Activated CD8-positive, alpha-beta T cell treated with anti-CD3 and anti-CD28 coated beads, Interleukin-2, amount 10 ng/mL, durations not matched to agents 7 days and 5 days (primary cell): ENCODE results near the gene PRKAG2. TPM values are rescaled to one million over a fixed set of nuclear protein-coding genes. Genes with fewer than 3 reads are reported as not detected.

ENCODE experiments used
- ATAC-seq: fragments of 150-1000 bp; cut with Tn5 transposase; one replicate; pipeline ENCODE4 v1.10.0; 2021; ENCODE audit warnings: moderate library complexity
- CTCF ChIA-PET: fragments of 350-600 bp; sonication (Branson Sonifier 250); formaldehyde crosslinking; loops from one replicate; lab custom pipeline; 2021; ENCODE audit warnings: antibody characterized with exemption; lab: Charles Lee
- POLR2A ChIA-PET: fragments of 350-600 bp; sonication (Branson Sonifier 250); formaldehyde crosslinking; loops from one replicate; lab custom pipeline; 2021; ENCODE audit warnings: antibody characterized with exemption; lab: Charles Lee
- DNase-seq: peaks from one replicate; pipeline ENCODE4 v3.0.0-alpha.2; 2020
- H3K27ac Mint-ChIP-seq: one replicate; pipeline ENCODE4 v1.8.0; 2021; ENCODE audit warnings: mild to moderate bottlenecking, mixed read lengths
- H3K27me3 Mint-ChIP-seq: one replicate; pipeline ENCODE4 v1.8.0; 2021; ENCODE audit warnings: low read depth, mixed read lengths
- H3K36me3 Mint-ChIP-seq: one replicate; pipeline ENCODE4 v1.8.0; 2021; ENCODE audit warnings: low read depth, mixed read lengths
- H3K4me1 Mint-ChIP-seq: one replicate; pipeline ENCODE4 v1.8.0; 2021; ENCODE audit warnings: low read depth, mixed read lengths
- H3K4me3 Mint-ChIP-seq: one replicate; pipeline ENCODE4 v1.8.0; 2021; ENCODE audit warnings: mild to moderate bottlenecking, mixed read lengths
- H3K9me3 Mint-ChIP-seq: one replicate; pipeline ENCODE4 v1.8.0; 2022; ENCODE audit warnings: mixed read lengths; ENCODE audit not compliant: insufficient read depth
- total RNA-seq, 2 experiments: library from RNA; stranded (reverse); gene quantifications; one replicate each; pipeline ENCODE4 v1.2.3, GENCODE V29; 2021

The PRKAG2 gene
- total RNA-seq, 2 experiments from 2014 or later: 23.6 to 28.3 TPM

DNA sequence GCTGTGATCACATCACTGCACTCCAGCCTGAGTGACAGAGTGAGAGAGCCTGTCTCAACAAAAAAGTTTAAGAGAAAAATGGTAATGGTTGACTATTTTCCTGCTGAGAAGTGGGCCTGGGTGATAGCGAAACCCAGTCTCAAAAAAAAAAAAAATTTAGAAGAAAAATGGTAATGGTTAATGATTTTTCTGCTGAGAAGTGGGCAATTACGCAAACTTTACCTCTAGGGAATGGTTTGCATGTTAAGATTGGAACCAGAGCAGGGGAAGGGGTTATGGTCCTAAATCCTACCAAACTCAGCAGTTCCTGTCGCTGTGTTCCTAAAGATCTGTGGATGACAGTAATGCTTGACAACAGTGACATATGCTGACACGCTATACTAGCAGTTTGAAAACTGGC is 226.8 kb downstream of the PRKAG2 start:
- H3K27me3 Mint-ChIP-seq: no peaks in the 10 kb centered on the region
- ChIA-PET CTCF (no interaction called here), POLR2A (no interaction called here)
- DNase-seq (no peak), ATAC-seq (no peak)
- H3K36me3 Mint-ChIP-seq: no peaks in the 10 kb centered on the region
- no peaks in the 10 kb centered on the region for H3K9me3 Mint-ChIP-seq
- no peak overlapping the region for H3K27ac Mint-ChIP-seq
- H3K4me3 Mint-ChIP-seq: no peak overlapping the region
- no peaks in the 10 kb centered on the region for H3K4me1 Mint-ChIP-seq

DNA sequence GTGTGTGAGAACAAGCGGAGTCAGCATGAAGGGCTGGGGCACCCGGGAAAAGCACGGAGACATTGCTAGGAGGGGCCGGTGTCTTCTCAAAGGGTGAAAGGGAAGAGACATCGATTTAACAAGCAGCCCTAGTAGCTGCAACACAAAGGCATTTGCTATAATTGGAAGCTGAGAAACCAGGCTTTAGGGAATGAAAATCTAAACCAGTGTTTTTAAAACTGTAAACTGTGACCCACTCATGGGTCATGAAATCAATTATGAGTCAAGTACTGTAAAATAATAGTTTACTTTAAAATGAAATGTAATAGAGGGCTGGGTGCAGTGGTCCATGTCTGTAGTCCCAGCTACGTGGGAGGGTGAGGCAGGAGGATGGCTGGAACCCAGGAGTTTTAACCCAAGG is 228.5 kb downstream of the PRKAG2 start:
- Mint-ChIP-seq H3K27ac (no peak overlapping the region), H3K27me3 (no peaks in the 10 kb centered on the region), H3K4me3 (no peak overlapping the region), H3K9me3 (no peaks in the 10 kb centered on the region), H3K4me1 (no peaks in the 10 kb centered on the region), H3K36me3 (no peaks in the 10 kb centered on the region)
- ATAC-seq: no peak
- CTCF ChIA-PET: no interaction called here
- POLR2A ChIA-PET: interaction anchor here (0.6 kb wide), 1 partner anchor 48 kb away, joined by 3 read pairs; no protein-coding TSS in a partner anchor
- DNase-seq: no peak

DNA sequence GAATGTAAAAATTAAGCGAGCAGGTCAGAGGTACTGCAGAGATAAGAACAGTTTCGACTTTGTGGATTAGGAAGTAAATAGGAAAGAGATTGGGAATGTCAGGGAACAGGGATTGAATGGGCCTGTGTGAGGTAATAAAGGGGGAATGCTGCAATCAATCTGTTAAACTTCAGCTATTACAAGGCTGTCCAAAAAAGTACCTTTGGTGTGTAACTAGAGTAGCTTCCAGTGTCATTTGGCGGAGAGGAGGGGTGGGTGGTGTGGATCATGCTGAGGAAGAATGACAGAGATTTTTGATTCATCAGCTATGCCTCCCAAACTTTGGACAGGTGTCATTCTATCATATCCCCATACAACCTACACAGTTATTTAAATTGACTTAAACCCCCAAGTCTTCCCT is 229.0 kb downstream of the PRKAG2 start:
- ATAC-seq: no peak
- H3K27me3 Mint-ChIP-seq: no peaks in the 10 kb centered on the region
- H3K9me3 Mint-ChIP-seq: no peaks in the 10 kb centered on the region
- H3K4me1 Mint-ChIP-seq: no peaks in the 10 kb centered on the region
- ChIA-PET POLR2A (no interaction called here), CTCF (no interaction called here)
- H3K27ac Mint-ChIP-seq: no peak overlapping the region
- no peak overlapping the region for H3K4me3 Mint-ChIP-seq
- H3K36me3 Mint-ChIP-seq: no peaks in the 10 kb centered on the region
- no peak for DNase-seq

DNA sequence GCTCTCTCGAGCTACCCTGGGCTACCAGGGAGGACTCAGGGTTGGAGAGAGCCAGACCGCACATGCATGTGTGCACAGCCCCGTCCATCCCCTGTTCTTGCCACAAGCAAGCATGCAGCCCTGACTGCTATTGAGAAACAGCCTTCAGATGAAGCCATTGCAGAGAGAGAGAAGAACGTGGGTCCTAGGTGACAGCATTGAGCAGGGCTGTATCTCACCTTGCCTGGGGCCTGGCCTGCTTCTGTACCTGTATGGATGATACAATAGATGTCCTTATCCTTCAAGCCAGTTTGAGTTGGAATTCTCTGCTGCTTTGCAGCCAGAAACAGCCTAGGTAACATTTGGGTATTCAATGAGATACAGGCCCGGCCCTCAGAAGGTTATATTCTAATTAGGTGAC is 229.9 kb downstream of the PRKAG2 start:
- Mint-ChIP-seq H3K27me3 (no peaks in the 10 kb centered on the region), H3K4me1 (no peaks in the 10 kb centered on the region), H3K36me3 (no peaks in the 10 kb centered on the region), H3K9me3 (no peaks in the 10 kb centered on the region), H3K4me3 (no peak overlapping the region), H3K27ac (no peak overlapping the region)
- POLR2A ChIA-PET: no interaction called here
- CTCF ChIA-PET: no interaction called here
- DNase-seq: no peak
- no peak for ATAC-seq

DNA sequence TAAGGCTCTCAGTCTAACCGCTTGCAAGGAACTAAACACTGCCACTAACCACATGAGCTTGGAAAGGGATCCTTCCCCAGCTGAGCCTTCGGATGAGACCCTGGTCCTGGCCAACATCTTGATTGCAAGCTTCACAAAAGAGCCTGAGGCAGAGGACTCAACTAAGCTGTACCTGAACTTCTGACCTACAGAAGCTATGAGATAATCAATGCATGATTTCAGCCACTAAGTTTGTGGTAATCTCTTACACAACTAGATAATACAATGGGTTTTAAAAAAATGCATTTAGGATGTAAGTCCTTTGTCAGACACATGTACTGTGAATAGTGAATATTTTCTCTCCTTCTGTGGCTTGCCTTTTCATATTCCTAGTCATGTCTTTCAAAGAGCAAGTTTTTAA is 231.6 kb downstream of the PRKAG2 start:
- CTCF ChIA-PET: interaction anchor here (1.2 to 3.9 kb wide), 2 partner anchors 13 to 23 kb away, joined by 4 to 31 read pairs; no protein-coding TSS in a partner anchor
- DNase-seq: no peak
- Mint-ChIP-seq H3K27me3 (no peaks in the 10 kb centered on the region), H3K36me3 (no peaks in the 10 kb centered on the region), H3K9me3 (no peaks in the 10 kb centered on the region), H3K4me3 (no peak overlapping the region), H3K27ac (no peak overlapping the region), H3K4me1 (no peaks in the 10 kb centered on the region)
- POLR2A ChIA-PET: no interaction called here
- no peak for ATAC-seq

DNA sequence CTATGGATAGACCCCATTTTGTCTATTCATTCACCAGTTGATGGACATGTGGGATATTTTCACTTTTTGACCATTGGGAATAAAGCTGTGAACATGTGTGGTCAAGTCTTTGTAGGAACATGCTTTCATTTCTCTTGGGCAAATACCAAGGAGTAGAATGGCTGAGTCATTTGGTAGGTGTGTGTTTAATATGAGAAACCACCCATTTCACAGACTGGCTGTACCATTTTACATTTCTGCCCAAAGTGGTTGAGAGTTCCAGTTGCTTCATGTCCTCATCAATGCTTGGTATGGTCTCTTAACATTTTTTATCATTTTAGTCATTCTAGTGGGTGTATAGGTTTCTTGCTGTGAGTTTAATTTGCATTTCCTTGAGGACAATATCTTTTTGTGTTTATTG is 232.4 kb downstream of the PRKAG2 start:
- ATAC-seq (no peak), DNase-seq (no peak)
- no peak overlapping the region for H3K4me3 Mint-ChIP-seq
- H3K27me3 Mint-ChIP-seq: no peaks in the 10 kb centered on the region
- no peak overlapping the region for H3K27ac Mint-ChIP-seq
- no peaks in the 10 kb centered on the region for H3K36me3 Mint-ChIP-seq
- H3K9me3 Mint-ChIP-seq: no peaks in the 10 kb centered on the region
- POLR2A ChIA-PET: no interaction called here
- no peaks in the 10 kb centered on the region for H3K4me1 Mint-ChIP-seq
- CTCF ChIA-PET: interaction anchor here (3.9 kb wide), 1 partner anchor 12 kb away, joined by 31 read pairs; no protein-coding TSS in a partner anchor

DNA sequence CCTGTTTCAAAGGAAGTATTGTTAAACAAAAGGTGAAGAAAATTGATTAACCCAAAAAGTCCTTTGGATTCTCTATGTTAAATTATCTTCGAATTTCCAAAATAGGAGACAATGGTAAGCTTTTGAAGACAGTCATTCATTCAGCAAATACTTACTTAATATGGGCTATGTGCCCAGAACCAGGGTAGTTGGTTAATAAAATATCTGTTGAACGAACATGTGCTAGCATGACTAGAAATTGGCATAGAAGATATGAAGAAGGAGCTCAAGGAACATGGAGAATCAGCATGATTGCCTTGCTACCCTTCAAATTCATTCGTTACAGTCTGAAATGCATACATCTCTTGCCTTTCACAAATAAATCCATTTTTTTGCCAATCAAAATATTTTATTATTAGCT is 234.2 kb downstream of the PRKAG2 start:
- H3K9me3 Mint-ChIP-seq: no peaks in the 10 kb centered on the region
- H3K27me3 Mint-ChIP-seq: no peaks in the 10 kb centered on the region
- POLR2A ChIA-PET: interaction anchor here (0.6 to 1.5 kb wide), 3 partner anchors 10 to 122 kb away, joined by 3 to 6 read pairs (median 5); no protein-coding TSS in a partner anchor
- DNase-seq: no peak
- H3K27ac Mint-ChIP-seq: no peak overlapping the region
- H3K4me1 Mint-ChIP-seq: no peaks in the 10 kb centered on the region
- CTCF ChIA-PET: interaction anchor here (1.5 to 3.9 kb wide), 3 partner anchors 10 to 140 kb away, joined by 3 to 31 read pairs (median 9); no protein-coding TSS in a partner anchor
- H3K36me3 Mint-ChIP-seq: no peaks in the 10 kb centered on the region
- no peak overlapping the region for H3K4me3 Mint-ChIP-seq
- no peak for ATAC-seq

DNA sequence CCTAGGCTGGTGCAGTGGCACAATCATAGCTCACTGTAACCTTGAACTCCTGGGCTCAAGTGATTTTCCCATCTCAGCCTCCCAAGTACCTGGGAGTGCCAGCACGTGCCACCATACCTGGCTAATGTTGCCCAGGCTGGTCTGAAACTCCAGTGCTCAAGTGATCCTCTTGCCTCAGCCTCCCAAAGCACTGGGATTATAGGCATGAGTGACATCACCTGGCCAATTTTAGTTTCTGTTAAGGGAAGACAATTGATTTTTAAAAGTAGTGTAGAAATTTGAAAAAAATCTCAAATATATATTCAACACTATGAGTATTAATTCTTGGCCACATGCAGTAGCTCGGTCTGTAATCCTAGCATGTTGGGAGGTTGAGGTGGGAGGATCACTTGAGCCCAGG is 235.3 kb downstream of the PRKAG2 start:
- ChIA-PET POLR2A (no interaction called here), CTCF (interaction anchor here (0.7 to 2.7 kb wide), 2 partner anchors 10 to 141 kb away, joined by 3 to 9 read pairs; no protein-coding TSS in a partner anchor)

DNA sequence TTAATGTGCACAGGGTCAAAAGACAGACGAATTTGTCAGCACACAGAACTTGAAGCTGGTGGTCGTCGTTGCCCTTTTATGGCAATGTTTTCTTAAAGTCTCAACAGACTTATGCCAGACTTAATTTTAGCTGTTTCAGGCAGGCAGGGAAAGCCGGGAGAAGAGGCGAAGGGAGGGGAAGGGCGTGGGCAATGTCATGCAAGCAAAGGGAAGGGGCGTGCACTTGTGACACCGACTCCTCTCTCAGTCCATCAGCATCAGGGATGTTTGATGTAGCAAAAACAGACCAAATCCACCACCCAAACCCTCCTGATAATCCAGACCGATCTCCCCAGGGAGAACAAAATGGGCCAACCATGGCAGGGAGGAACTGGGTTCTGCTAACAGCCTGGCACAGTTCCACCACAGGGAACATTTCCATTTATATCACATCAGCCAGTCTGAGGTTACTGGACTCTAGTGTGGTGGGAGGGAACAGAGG is 239.1 kb downstream of the PRKAG2 start:
- CTCF ChIA-PET: no interaction called here
- Mint-ChIP-seq H3K9me3 (no peaks in the 10 kb centered on the region), H3K27ac (no peak overlapping the region), H3K4me1 (peaks cover 6% of the 10 kb centered on the region), H3K36me3 (no peaks in the 10 kb centered on the region), H3K4me3 (no peak overlapping the region), H3K27me3 (no peaks in the 10 kb centered on the region)
- ATAC-seq: no peak
- DNase-seq: no peak
- POLR2A ChIA-PET: no interaction called here

More for the DNA sequence above, 235.3 kb downstream of the PRKAG2 start:
- no peak overlapping the region for H3K4me3 Mint-ChIP-seq
- H3K9me3 Mint-ChIP-seq: no peaks in the 10 kb centered on the region
- H3K4me1 Mint-ChIP-seq: no peaks in the 10 kb centered on the region
- DNase-seq (no peak), ATAC-seq (no peak)
- H3K27me3 Mint-ChIP-seq: no peaks in the 10 kb centered on the region
- no peaks in the 10 kb centered on the region for H3K36me3 Mint-ChIP-seq
- H3K27ac Mint-ChIP-seq: no peak overlapping the region

DNA sequence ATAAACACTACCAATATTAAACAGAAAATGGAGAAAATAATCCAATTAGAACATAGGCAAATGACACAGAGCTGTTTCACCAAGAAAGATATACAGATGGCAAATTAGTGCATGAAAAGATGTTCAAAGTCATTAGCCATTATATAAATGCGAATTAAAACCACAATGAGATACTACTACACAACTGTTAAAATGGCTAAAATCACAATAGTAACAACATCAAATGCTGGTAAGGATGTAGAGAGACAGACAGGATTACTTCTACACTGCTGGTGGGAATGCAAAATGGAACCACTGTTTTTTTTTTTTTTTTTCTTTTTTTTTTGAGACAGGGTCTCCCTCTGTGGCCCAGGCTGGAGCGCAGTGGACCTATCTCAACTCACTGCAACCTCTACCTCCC is 242.3 kb downstream of the PRKAG2 start:
- DNase-seq (no peak), ATAC-seq (no peak)
- H3K36me3 Mint-ChIP-seq: no peaks in the 10 kb centered on the region
- ChIA-PET POLR2A (no interaction called here), CTCF (interaction anchor here (4.1 to 6.4 kb wide), 3 partner anchors 9 to 148 kb away, joined by 31 to 54 read pairs (median 45); no protein-coding TSS in a partner anchor)
- H3K4me1 Mint-ChIP-seq: peaks cover 20% of the 10 kb centered on the region
- no peaks in the 10 kb centered on the region for H3K27me3 Mint-ChIP-seq
- H3K27ac Mint-ChIP-seq: no peak overlapping the region
- no peaks in the 10 kb centered on the region for H3K9me3 Mint-ChIP-seq
- H3K4me3 Mint-ChIP-seq: no peak overlapping the region

DNA sequence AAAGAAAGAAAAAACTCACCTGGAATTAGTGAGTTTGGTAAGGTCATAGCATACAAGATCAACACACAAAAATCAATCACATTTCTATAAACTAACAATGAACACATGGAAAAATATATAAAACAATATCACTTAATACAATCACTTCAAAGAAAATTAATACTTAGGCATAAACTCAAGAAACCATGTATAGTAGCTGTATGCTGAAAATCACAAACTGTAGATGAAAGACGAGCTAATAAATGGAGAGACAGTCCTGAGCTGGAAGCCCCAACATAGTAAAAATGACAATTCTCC is 243.5 kb downstream of the PRKAG2 start:
- CTCF ChIA-PET: interaction anchor here (0.8 to 6.4 kb wide), 17 partner anchors 10 to 394 kb away, joined by 3 to 54 read pairs (median 5); partner anchors contain the start of gene RHEB
- no peaks in the 10 kb centered on the region for H3K27me3 Mint-ChIP-seq
- peak overlapping the region; percentile 94 for H3K27ac Mint-ChIP-seq
- H3K9me3 Mint-ChIP-seq: no peaks in the 10 kb centered on the region
- ATAC-seq: no peak
- POLR2A ChIA-PET: interaction anchor here (1.2 to 2.2 kb wide), 6 partner anchors 10 to 135 kb away, joined by 3 to 8 read pairs (median 6); partner anchors contain the start of gene RHEB
- DNase-seq: no peak
- no peaks in the 10 kb centered on the region for H3K36me3 Mint-ChIP-seq
- peak overlapping the region; percentile 94 for H3K4me3 Mint-ChIP-seq
- peaks cover 20% of the 10 kb centered on the region for H3K4me1 Mint-ChIP-seq

DNA sequence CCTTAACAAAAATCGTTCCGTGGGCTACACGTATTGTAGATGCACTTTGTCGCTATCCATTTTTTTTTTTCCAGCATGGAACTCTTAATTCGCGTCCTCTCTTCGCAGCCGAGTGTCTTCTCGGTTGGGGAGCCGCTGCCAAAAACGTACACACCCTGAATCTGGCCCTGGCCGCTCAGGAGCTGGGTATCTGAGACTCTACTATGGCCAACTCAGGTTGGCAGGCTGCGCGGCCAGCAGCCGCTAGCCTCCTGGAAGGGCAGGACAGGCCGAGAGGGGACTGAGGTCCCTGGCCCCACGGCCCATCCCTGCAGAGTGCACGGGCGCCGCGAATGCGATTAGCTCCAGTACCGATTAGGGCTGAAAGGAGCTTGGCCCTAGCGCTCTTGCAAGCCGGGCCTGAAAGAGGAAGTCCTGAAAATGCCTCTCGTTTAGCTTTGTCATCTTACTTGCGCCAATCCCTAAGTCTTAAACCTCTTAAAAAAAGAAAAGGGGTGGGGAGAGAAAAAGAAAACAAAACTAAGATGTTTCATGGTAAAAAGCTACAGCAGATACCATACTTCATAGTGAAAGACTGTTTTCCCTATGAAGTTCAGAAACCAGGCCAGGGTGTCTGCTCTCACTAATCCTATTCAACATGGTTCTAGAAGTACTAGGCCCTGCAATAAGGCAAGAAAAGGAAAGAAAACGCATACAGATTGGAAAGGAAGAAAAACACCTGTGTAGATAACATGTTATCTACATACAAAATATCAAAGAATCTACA is 244.0 kb downstream of the PRKAG2 start:
- CTCF ChIA-PET: interaction anchor here (0.8 to 6.4 kb wide), 24 partner anchors 10 to 395 kb away, joined by 3 to 54 read pairs (median 4); partner anchors contain the start of gene RHEB

More for the DNA sequence above, 244.0 kb downstream of the PRKAG2 start:
- Mint-ChIP-seq H3K27me3 (no peaks in the 10 kb centered on the region), H3K27ac (peak overlapping the region; percentile 94), H3K4me3 (peak overlapping the region; percentile 94), H3K4me1 (peaks cover 20% of the 10 kb centered on the region), H3K36me3 (no peaks in the 10 kb centered on the region), H3K9me3 (no peaks in the 10 kb centered on the region)
- peak; percentile 58 for ATAC-seq
- POLR2A ChIA-PET: interaction anchor here (1.2 to 2.2 kb wide), 7 partner anchors 10 to 135 kb away, joined by 3 to 8 read pairs (median 6); partner anchors contain the start of gene RHEB
- peak; percentile 70 for DNase-seq
